Fibroblast of lung (primary cell): ENCODE data around the gene TACR1.

ENCODE experiments used
- CTCF ChIP-seq, 2 donors: IDR thresholded peaks in 1 of 2; conservative IDR thresholded peaks in 1 of 2; 1 replicate in 1 of 2; 2 replicates in 1 of 2; pipeline ENCODE4 v1.5.1; 2011 to 2012; ENCODE audit warnings: low read length in 2 of 2, control low read depth in 1 of 2, inconsistent platforms in 1 of 2, low read depth in 1 of 2, mild to moderate bottlenecking in 1 of 2
- EZH2 ChIP-seq: IDR thresholded peaks from 2 replicates; pipeline ENCODE4 v1.5.1; 2012; ENCODE audit warnings: low read length, control low read depth, mild to moderate bottlenecking; ENCODE audit errors: missing control alignments

GRCh38 chr2:75077909-75078308, 121.4 kb downstream of the TACR1 start:
- TF ChIP-seq CTCF (conservative IDR thresholded peaks at IDR 0.05 in 1 of 2, IDR thresholded peaks at IDR 0.05 in 1 of 2; ENCODE audit: low read depth in 1 of 2, low read length in 2 of 2) (no peak), EZH2 (no peak)
